Astrocyte of the spinal cord (primary cell): Measurements from ENCODE around the gene NXPH3.

ENCODE experiments used
- DNase-seq: peaks from one replicate; pipeline ENCODE4 v3.0.0; 2011; ENCODE audit warnings: low read depth, low spot score
- H3K4me3 ChIP-seq: 2 replicates; pipeline ENCODE4 v1.5.1; 2011; ENCODE audit warnings: low read depth, mild to moderate bottlenecking, low read length, moderate library complexity
- CTCF ChIP-seq: IDR thresholded peaks from 2 replicates; pipeline ENCODE4 v1.5.1; 2012; ENCODE audit warnings: low read depth, mild to moderate bottlenecking, low read length, inconsistent platforms
- in situ Hi-C: cut with HindIII; loops from 2 replicates; pipeline ENCODE4 v1.10.0; 2017; ENCODE audit warnings: low sequenced_read_pairs

Gene NXPH3

GRCh38 chr17:49545806-49546545 lies 29.7 kb upstream of the NXPH3 start:
- in situ Hi-C loops = no loop called here
- TF ChIP-seq CTCF = no peak
- H3K4me3 ChIP-seq = no peak overlapping the region

GRCh38 chr17:49546546-49547535 lies 28.8 kb upstream of the NXPH3 start:
- no peak overlapping the region for H3K4me3 ChIP-seq
- no peak for DNase-seq
- in situ Hi-C loops = no loop called here
- no peak for TF ChIP-seq CTCF

More at GRCh38 chr17:49545806-49546545, 29.7 kb upstream of the NXPH3 start:
- no peak for DNase-seq

GRCh38 chr17:49547566-49547965 lies 28.1 kb upstream of the NXPH3 start:
- DNase-seq = no peak
- H3K4me3 ChIP-seq = no peak overlapping the region
- in situ Hi-C loops = no loop called here
- no peak for TF ChIP-seq CTCF

GRCh38 chr17:49548051-49548505 lies 27.6 kb upstream of the NXPH3 start:
- in situ Hi-C loops = no loop called here
- no peak for DNase-seq
- no peak for TF ChIP-seq CTCF
- H3K4me3 ChIP-seq = no peak overlapping the region

GRCh38 chr17:49548506-49549310 lies 27.0 kb upstream of the NXPH3 start:
- H3K4me3 ChIP-seq = no peak overlapping the region
- in situ Hi-C loops = no loop called here
- TF ChIP-seq CTCF = peak; percentile 77
- DNase-seq = peak; percentile 27

- TF ChIP-seq CTCF = no peak
- DNase-seq = no peak
- H3K4me3 ChIP-seq = no peak overlapping the region
- in situ Hi-C loops = no loop called here
Observed at GRCh38 chr17:49549311-49549605, 26.4 kb upstream of the NXPH3 start.
